HepG2 (cell line): ENCODE results near the gene PPP6R2. TPM values are rescaled to one million over a fixed set of nuclear protein-coding genes. Genes with fewer than 3 reads are reported as not detected.
"Not testable (repeated sequence)": the region's sequence is repeated elsewhere in the genome, so short reads cannot be mapped to it uniquely, and the experiment has no call there.

Experiments
- CEBPG ChIP-seq: IDR thresholded peaks from 2 replicates; pipeline ENCODE4 v1.6.1; 2016
- EP300 ChIP-seq, 3 experiments: sonication (generic) in 1 of 3; formaldehyde crosslinking in 1 of 3; IDR thresholded peaks; 2 replicates each; pipeline versions ENCODE4 v1.5.1 to v1.6.1; 2011 to 2020; ENCODE audit warnings: low read depth in 2 of 3, low read length in 2 of 3, borderline replicate concordance in 1 of 3, improper control_type of control experiment in 1 of 3, mild to moderate bottlenecking in 1 of 3, missing genetic modification reagents in 1 of 3, moderate library complexity in 1 of 3
- HNF4G ChIP-seq, 2 experiments: sonication (generic) in 1 of 2; formaldehyde crosslinking in 1 of 2; IDR thresholded peaks; 2 replicates each; pipeline versions ENCODE4 v1.4.0 to v1.6.1; 2011 to 2020; ENCODE audit warnings: borderline replicate concordance in 2 of 2, low read depth in 2 of 2, mild to moderate bottlenecking in 2 of 2, low read length in 1 of 2, missing genetic modification reagents in 1 of 2, moderate library complexity in 1 of 2
- LCORL ChIP-seq, 2 experiments: fragments of 450-650 bp in 1 of 2; sonication (generic) in 1 of 2; formaldehyde crosslinking in 1 of 2; IDR thresholded peaks; 2 replicates each; pipeline versions ENCODE4 v1.5.0 to v1.6.1; 2017 to 2020; ENCODE audit warnings: antibody characterized with exemption in 1 of 2, missing genetic modification reagents in 1 of 2
- MED1 ChIP-seq: sonication (generic); formaldehyde crosslinking; IDR thresholded peaks from 2 replicates; pipeline ENCODE4 v1.4.0; 2020; ENCODE audit warnings: missing genetic modification reagents
- NR2F6 ChIP-seq, 2 experiments: IDR thresholded peaks; 2 replicates each; pipeline ENCODE4 v1.6.1; 2016; ENCODE audit warnings: antibody characterized with exemption in 1 of 2, mild to moderate bottlenecking in 1 of 2
- PAXIP1 ChIP-seq: sonication (generic); formaldehyde crosslinking; conservative IDR thresholded peaks from 2 replicates; pipeline ENCODE4 v1.4.0; 2020; ENCODE audit warnings: mild to moderate bottlenecking, missing genetic modification reagents, moderate library complexity
- PHF21A ChIP-seq: sonication (generic); formaldehyde crosslinking; IDR thresholded peaks from 2 replicates; pipeline ENCODE4 v1.5.0; 2020; ENCODE audit warnings: mild to moderate bottlenecking, missing genetic modification reagents
- SALL1 ChIP-seq: sonication (generic); formaldehyde crosslinking; IDR thresholded peaks from 2 replicates; pipeline ENCODE4 v1.8.0; 2022; ENCODE audit warnings: mild to moderate bottlenecking, missing genetic modification reagents
- SAP130 ChIP-seq: IDR thresholded peaks from 2 replicates; pipeline ENCODE4 v1.6.1; 2016; ENCODE audit warnings: low read depth
- SOX5 ChIP-seq: IDR thresholded peaks from 2 replicates; pipeline ENCODE4 v1.6.1; 2016; ENCODE audit warnings: borderline replicate concordance
- TEAD3 ChIP-seq: optimal IDR thresholded peaks from 2 replicates; pipeline ENCODE3; 2016; ENCODE audit warnings: borderline replicate concordance
- YEATS4 ChIP-seq: sonication (generic); formaldehyde crosslinking; IDR thresholded peaks from 2 replicates; pipeline ENCODE4 v1.4.0; 2020; ENCODE audit warnings: missing genetic modification reagents, borderline replicate concordance
- ZMYM3 ChIP-seq: sonication (generic); formaldehyde crosslinking; IDR thresholded peaks from 2 replicates; pipeline ENCODE4 v1.5.1; 2020; ENCODE audit warnings: mild to moderate bottlenecking, missing genetic modification reagents
- ZNF18 ChIP-seq: sonication (generic); formaldehyde crosslinking; IDR thresholded peaks from 2 replicates; pipeline ENCODE4 v1.8.0; 2022; ENCODE audit warnings: mild to moderate bottlenecking, missing genetic modification reagents; ENCODE audit not compliant: insufficient replicate concordance
- ZNF331 ChIP-seq: sonication (generic); formaldehyde crosslinking; IDR thresholded peaks from 2 replicates; pipeline ENCODE4 v1.4.0; 2020; ENCODE audit warnings: missing genetic modification reagents
- ZNF746 ChIP-seq: sonication (generic); formaldehyde crosslinking; IDR thresholded peaks from 2 replicates; pipeline ENCODE4 v1.8.0; 2022; ENCODE audit warnings: mild to moderate bottlenecking, missing genetic modification reagents
- polyA plus RNA-seq, 8 experiments: library from polyadenylated mRNA; depleted of rRNA in 3 of 8; stranded (reverse) in 7 of 8; unstranded in 1 of 8; fragments of >200 nt; fragmentation: Illumina TruSeq in 4 of 8; extraction: Trizol in 4 of 8; gene quantifications; 2 replicates each; pipeline versions ENCODE4 v1.2.1 to v1.2.3, GENCODE V29; 2011 to 2016; ENCODE audit warnings: low read depth in 4 of 8, missing spikeins in 1 of 8, mixed read lengths in 1 of 8; ENCODE audit not compliant: insufficient read depth in 1 of 8
- total RNA-seq, 5 experiments: library from RNA; depleted of rRNA; stranded (reverse); fragments of >200 nt; fragmentation: Illumina TruSeq; extraction: Trizol; gene quantifications; 2 replicates each; pipeline ENCODE4 v1.2.3, GENCODE V29; 2016; ENCODE audit warnings: low read depth in 1 of 5
- TF ChIP-seq, protein P1 (sequence below): sonication (generic); formaldehyde crosslinking; IDR thresholded peaks from 2 replicates; pipeline ENCODE4 v1.9.0; 2022; ENCODE audit warnings: low read depth, missing genetic modification reagents

The PPP6R2 gene
- total and polyA plus RNA-seq, 2 of the 13 experiments (the other 11 are each of a cell fraction or from before 2014, with no cell fraction given), result 55.0 to 102 TPM

GRCh38 chr22:50322382-50323104 lies 20.6 kb upstream of the PPP6R2 start (continued):
- TF ChIP-seq SAP130 (CRISPR knock-in tag), result peak; percentile 64
- peak; percentile 79 for TF ChIP-seq TEAD3 (CRISPR knock-in tag)
- TF ChIP-seq ZNF331 (CRISPR knock-in tag), result peak; percentile 28; the same call in 1 of the 2 replicates
- 0 out of 2 replicates have a peak, but pooled peaks have one; percentile 11 for TF ChIP-seq NR2F6 (IDR thresholded peaks at IDR 0.05)
- TF ChIP-seq NR2F6 (CRISPR knock-in tag; IDR thresholded peaks at IDR 0.05), result 0 out of 2 replicates have a peak, but pooled peaks have one; percentile 49
- peak; percentile 94 for TF ChIP-seq LCORL (IDR thresholded peaks at IDR 0.05)
- peak; percentile 73; the same call in 1 of the 2 replicates for TF ChIP-seq LCORL (CRISPR knock-in tag; IDR thresholded peaks at IDR 0.05)
- TF ChIP-seq YEATS4 (CRISPR knock-in tag), result peak; percentile 37; the same call in 1 of the 2 replicates
- peak; percentile 66 for TF ChIP-seq PAXIP1 (CRISPR knock-in tag)
- peak; percentile 34; the same call in 1 of the 2 replicates for TF ChIP-seq SOX5 (CRISPR knock-in tag)
- TF ChIP-seq ZMYM3 (CRISPR knock-in tag), result peak; percentile 89
- 0 out of 2 replicates have a peak, but pooled peaks have one; percentile 39 for TF ChIP-seq MED1
- TF ChIP-seq HNF4G (IDR thresholded peaks at IDR 0.05; ENCODE audit: borderline replicate concordance, low read depth, low read length), result 0 out of 2 replicates have a peak, but pooled peaks have one; percentile 49
- TF ChIP-seq HNF4G (CRISPR knock-in tag; IDR thresholded peaks at IDR 0.05; ENCODE audit: borderline replicate concordance, low read depth); EP300 (CRISPR knock-in tag; IDR thresholded peaks at IDR 0.05; ENCODE audit: borderline replicate concordance): not testable (repeated sequence)
- TF ChIP-seq EP300 (IDR thresholded peaks at IDR 0.05; ENCODE audit: low read depth in 2 of 2, low read length in 2 of 2), result peak in 1 of 2 experiments; percentile 27; a peak in 1 of 4 replicates
- peak; percentile 28 for TF ChIP-seq ZNF18 (CRISPR knock-in tag)
- peak; percentile 32; the same call in 1 of the 2 replicates for TF ChIP-seq SALL1 (CRISPR knock-in tag)
- TF ChIP-seq CEBPG (CRISPR knock-in tag), result peak; percentile 56
- TF ChIP-seq PHF21A, result peak; percentile 63; the same call in 1 of the 2 replicates
- TF ChIP-seq, protein P1, sequence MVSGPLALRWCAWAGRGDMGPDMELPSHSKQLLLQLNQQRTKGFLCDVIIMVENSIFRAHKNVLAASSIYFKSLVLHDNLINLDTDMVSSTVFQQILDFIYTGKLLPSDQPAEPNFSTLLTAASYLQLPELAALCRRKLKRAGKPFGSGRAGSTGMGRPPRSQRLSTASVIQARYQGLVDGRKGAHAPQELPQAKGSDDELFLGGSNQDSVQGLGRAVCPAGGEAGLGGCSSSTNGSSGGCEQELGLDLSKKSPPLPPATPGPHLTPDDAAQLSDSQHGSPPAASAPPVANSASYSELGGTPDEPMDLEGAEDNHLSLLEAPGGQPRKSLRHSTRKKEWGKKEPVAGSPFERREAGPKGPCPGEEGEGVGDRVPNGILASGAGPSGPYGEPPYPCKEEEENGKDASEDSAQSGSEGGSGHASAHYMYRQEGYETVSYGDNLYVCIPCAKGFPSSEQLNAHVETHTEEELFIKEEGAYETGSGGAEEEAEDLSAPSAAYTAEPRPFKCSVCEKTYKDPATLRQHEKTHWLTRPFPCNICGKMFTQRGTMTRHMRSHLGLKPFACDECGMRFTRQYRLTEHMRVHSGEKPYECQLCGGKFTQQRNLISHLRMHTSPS (CRISPR knock-in tag), result peak; percentile 70
- peak; percentile 33; the same call in 1 of the 2 replicates for TF ChIP-seq ZNF746 (CRISPR knock-in tag)
